Activated T-helper 1 cell treated with Interleukin-2 at 50 U/mL for 16 hours (primary cell): Measurements from ENCODE around the gene MAGEB16.

Experiments
- DNase-seq: peaks from one replicate; pipeline ENCODE4 v3.0.0-alpha.2; 2020; ENCODE audit warnings: low read depth

The MAGEB16 gene

DNA sequence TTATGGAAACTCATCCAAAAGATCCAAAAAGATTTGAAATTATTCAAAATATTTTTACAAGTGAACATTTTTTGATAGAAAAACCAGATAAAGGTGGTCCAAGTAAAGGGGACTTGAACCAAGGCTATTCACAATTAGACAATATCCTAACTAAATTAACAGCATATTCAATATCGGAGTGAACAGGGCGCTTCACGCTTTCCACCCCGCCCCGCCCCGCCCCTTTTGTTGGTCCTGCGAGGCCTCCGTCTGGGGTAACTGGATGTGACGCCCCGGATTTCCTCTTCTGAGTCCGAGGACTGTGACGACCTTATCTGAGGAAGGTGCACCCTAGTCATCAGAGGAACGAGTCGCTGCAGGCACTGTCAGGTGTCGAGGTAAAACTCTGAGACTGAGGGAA, at the start of gene MAGEB16:
TSS of gene MAGEB16 (plus strand) at position 301 of the 400 bp plus-strand sequence. CDS start 3,855 bp downstream, outside the sequence.
- no peak for DNase-seq

DNA sequence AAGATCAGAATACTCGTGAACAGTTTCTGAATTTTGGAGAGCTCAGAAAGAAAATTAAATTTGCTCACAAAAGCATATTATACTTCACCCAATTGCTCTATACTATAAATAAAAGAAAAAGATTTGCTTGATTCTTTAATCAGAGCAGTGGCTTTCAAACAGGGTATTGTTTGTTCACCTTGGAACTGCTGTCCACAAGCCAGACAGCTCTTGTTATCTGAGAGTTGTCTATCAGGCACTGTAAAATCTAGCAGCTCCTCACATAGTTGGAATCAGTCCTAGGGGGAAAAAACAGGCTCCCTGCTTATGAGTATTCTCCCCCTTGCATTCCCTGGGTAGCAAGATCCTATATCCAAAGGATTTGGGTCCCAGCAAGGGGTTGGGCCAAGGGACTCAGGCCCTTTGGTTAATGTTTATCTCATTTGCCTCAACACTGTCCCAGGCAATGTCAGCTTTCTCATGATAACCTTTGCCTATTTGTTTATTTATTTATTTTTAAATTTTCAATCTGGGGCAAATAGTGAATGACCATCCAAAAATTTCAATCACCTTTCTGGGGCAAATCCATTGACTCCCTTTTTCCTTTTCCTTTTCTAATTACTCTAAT, 24.1 kb upstream of the MAGEB16 start:
- DNase-seq: no peak

DNA sequence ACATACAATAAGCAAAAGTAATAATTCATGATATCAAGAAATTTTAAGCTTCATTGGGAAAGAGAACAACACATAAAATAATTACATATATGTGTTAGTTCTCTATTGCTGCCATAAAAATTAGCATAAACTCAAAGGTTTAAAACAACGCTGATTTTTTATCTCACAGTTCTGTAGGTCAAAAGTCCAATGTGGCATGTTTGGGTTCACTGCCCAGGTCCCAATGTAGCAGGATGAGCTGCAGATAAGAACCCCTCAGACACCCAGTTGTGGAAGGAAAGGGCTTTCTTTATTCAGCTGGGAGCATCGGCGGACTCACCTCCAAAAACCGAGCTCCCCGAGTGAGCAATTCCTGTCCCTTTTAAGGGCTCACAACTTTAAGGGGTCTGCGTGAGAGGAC, 13.1 kb upstream of the MAGEB16 start:
- DNase-seq: no peak

DNA sequence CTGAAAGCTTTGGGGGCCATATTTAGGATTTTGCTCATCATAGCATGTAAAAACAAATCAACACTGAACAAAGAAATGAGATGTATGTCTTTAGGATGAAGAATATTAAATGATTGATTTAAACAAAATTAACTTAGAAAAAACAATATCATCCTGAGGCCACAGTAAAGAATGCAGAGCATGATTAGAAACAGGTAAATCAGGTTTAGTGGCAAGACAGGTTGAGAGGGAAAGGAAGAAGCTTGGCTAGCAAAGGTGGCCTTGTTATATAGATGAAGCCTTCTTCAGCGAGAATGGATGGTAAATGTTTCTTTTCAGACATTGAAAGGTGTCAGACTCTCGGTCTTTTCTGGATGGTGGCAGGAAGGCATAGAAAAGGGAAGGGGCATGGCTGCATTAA, 11.9 kb upstream of the MAGEB16 start:
- no peak for DNase-seq

DNA sequence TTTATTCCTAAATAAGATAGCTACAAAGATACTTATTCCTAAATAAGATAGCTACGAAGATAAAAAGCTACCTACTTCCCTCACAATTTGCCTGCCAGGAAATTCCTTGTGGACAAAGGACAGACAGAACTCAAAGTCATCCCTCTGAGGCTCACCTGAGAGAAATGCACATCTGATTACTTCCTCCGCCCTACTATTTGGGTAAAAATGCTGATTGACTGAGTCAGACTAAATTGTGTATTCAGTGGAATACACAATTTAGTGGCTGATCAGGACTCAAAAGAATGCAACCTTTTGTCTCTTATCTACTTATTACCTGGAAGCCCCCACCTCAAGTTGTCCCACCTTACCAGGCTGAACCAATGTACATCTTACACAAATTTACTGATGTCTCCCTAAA, 10.3 kb upstream of the MAGEB16 start:
- no peak for DNase-seq

DNA sequence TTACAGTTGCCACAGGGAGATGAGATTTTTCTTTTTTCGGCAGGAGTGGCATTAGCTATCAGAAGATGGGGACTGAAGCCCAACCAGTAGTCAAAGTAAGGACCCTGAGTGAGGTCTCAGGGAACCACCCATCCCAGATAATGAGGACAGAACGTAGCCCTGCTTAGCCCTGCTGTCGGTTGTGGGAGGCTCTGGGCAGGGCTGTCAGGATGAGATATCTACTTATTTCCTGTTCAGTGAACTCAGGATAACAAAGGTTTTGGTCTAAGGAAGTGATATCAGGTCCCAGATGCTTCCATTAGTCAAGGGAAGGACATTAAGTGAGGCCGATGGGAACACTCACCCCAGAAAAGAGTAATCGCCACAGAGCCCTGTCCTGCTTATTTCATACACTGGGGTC, 2.3 kb downstream of the MAGEB16 start:
- no peak for DNase-seq

DNA sequence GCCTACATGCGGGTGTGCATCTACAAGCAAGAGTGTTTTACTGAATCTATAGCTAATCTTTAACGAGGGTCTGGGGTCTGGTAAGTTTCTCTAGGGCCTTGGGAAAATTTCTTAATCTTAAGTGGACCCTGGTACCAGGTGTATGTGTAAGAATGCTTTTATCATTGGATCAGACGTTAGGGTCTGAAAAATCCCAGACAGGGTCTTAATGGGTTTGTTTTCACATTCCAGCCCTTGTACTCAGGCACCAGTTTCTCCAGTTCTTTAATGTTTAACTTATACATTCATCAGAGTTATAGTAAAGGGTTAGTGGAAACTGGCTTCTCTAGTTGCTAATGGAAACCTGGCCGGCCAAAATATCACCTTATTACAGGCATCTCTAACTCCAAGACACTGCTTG, 11.6 kb downstream of the MAGEB16 start:
- no peak for DNase-seq

DNA sequence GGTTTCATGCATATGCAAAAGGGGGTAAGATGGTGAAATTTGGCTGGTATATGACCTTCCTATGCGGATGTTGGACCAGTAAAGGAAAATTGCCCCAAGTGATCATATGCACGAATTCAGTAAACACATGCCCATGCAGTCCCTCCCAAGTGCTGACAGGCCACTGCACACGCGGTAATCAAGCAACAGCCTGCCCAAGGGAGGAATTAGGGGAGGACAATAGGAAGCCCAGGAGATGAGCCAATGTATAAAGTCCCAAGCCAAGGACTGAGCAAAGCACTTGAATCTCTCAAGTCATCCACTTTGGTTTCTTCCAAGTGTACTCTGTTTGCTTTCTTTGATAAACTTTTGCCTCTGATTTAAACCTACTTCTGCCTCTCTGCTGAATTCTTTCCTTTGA, 21.1 kb downstream of the MAGEB16 start:
- DNase-seq: no peak

DNA sequence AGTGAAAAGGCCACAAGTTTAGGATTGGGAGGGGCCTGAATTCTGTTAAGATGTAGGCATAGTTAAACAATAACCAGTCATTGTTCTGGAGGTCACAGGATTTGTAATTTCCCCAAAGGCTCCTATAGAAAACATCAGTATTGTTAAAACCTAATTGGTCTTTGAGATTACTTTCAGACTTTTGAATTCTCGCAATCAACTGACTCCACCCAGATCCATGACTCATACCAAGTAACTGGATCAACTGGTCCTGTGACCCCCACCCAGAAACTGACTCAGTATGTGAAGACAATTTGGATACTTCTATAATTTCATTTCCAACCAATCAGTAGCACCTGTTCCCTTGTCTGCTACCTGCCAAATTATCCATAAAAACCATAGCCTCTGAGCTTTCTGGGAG, 28.4 kb downstream of the MAGEB16 start:
- DNase-seq: no peak

DNA sequence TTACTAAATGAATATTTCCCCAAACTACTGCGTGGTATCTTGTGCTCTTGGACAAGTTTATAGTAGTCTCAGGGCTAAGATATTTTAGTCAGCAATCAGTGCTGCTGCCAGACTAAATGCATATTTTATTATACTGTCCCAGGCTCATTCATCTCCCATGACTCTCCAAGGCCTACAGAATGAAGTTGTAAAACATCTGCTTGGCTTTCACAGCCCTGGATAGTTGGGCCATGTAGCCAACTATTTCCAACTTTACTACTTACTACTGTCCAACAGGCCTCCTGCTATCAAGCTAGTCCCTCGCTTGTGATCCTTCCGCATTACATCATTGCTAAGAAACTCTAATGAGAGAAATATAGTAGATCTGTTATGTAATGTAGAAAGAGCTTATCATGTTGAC, 31.4 kb downstream of the MAGEB16 start:
- no peak for DNase-seq

DNA sequence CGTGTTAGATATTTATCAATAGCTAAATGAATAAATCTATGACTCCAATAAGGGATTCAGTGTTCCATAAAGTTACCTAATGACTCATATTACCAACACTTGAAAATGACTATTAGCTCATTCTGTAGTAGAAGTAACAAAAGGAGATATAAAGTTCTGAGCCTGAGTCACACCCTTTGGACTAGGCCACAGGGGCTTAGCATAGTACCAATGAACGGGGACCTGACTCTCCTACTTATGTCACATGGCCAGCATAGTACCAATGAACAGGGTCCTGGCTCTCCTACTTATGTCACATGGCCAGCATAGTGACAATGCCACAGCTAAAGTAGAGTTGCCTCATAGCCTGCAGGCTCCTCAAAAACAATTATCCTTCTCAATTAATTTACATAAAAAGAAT, 43.7 kb downstream of the MAGEB16 start:
- DNase-seq: no peak

DNA sequence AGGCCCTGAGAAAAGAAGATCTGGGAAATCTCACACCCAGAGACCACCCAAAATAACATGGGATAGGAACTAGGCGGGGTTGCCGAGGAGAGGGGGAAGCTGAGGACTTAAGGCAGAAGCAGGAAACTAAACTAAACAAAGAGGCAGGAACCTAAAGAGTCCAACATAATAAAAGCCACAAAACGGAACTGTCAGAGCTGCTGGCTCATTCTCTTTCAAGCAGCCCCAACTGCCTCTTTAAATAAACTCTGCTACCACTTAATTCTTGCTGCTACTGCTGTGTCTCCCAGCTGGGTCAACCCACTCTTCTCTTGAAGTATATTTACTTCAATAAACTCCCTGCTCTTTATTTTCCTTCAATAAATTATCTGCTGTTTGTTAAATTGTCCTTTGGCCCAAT, 44.5 kb downstream of the MAGEB16 start:
- DNase-seq: no peak

DNA sequence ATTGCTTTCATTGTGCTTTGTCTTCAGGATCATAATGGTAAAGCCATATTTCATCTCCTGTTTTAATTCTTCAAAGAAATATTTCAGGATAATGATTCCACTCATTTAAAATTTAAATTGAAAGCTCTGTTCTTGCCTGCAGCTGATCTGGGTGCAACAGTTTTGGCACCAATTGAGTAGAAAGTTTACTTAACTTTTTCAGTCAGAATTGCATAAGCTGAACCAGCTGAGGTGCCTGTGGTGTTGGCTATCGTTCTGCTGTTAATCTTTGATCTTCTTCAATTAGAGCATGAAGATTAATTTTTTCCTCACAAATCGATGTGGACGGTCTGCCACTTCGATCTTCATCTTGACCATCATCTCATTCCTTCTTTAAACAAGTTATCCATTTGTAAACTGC, 49.6 kb downstream of the MAGEB16 start:
- no peak for DNase-seq
